HepG2 (cell line): ENCODE results near the gene RRP36. TPM values are rescaled to one million over a fixed set of nuclear protein-coding genes. Genes with fewer than 3 reads are reported as not detected.

Experiments used
- ATF7 ChIP-seq, 2 experiments: fragments of 450-650 bp in 1 of 2; sonication (generic) in 1 of 2; formaldehyde crosslinking in 1 of 2; IDR thresholded peaks; 2 replicates each; pipeline versions ENCODE4 v1.4.0 to v1.6.1; 2016 to 2020; ENCODE audit warnings: antibody characterized with exemption in 1 of 2, mild to moderate bottlenecking in 1 of 2, missing genetic modification reagents in 1 of 2
- ATF7-NPFF ChIP-seq: sonication (generic); formaldehyde crosslinking; IDR thresholded peaks from 2 replicates; pipeline ENCODE4 v1.8.1; 2023; ENCODE audit warnings: mild to moderate bottlenecking, low read depth, missing genetic modification reagents, moderate library complexity
- CCDC6 ChIP-seq: sonication (generic); formaldehyde crosslinking; IDR thresholded peaks from 2 replicates; pipeline ENCODE4 v1.8.1; 2022; ENCODE audit warnings: mild to moderate bottlenecking, missing genetic modification reagents, moderate library complexity
- ETV6 ChIP-seq: sonication (generic); formaldehyde crosslinking; conservative IDR thresholded peaks from 2 replicates; pipeline ENCODE4 v1.4.0; 2020; ENCODE audit warnings: missing genetic modification reagents
- HNF4G ChIP-seq, 2 experiments: sonication (generic) in 1 of 2; formaldehyde crosslinking in 1 of 2; IDR thresholded peaks; 2 replicates each; pipeline versions ENCODE4 v1.4.0 to v1.6.1; 2011 to 2020; ENCODE audit warnings: borderline replicate concordance in 2 of 2, low read depth in 2 of 2, mild to moderate bottlenecking in 2 of 2, low read length in 1 of 2, missing genetic modification reagents in 1 of 2, moderate library complexity in 1 of 2
- MAFK ChIP-seq, 2 experiments: IDR thresholded peaks in 1 of 2; conservative IDR thresholded peaks in 1 of 2; 2 replicates each; pipeline ENCODE4 v1.6.1; 2011; ENCODE audit warnings: improper control_type of control experiment in 2 of 2, low read length in 2 of 2
- MTF1 ChIP-seq: sonication (generic); formaldehyde crosslinking; IDR thresholded peaks from 2 replicates; pipeline ENCODE4 v1.5.0; 2020; ENCODE audit warnings: missing genetic modification reagents
- PHB2 ChIP-seq: fragments of 450-650 bp; IDR thresholded peaks from 2 replicates; pipeline ENCODE4 v1.6.1; 2018; ENCODE audit not compliant: partially characterized antibody
- TMF1 ChIP-seq: sonication (generic); formaldehyde crosslinking; IDR thresholded peaks from 2 replicates; pipeline ENCODE4 v1.8.1; 2022; ENCODE audit warnings: low read depth, missing genetic modification reagents
- ZBTB7B ChIP-seq: sonication (generic); formaldehyde crosslinking; IDR thresholded peaks from 2 replicates; pipeline ENCODE4 v1.4.0; 2020; ENCODE audit warnings: missing genetic modification reagents
- ZFP90 ChIP-seq: sonication (generic); formaldehyde crosslinking; IDR thresholded peaks from 2 replicates; pipeline ENCODE4 v1.8.0; 2022; ENCODE audit warnings: missing genetic modification reagents, mild to moderate bottlenecking, inconsistent platforms, borderline replicate concordance
- ZNF20 ChIP-seq: sonication (generic); formaldehyde crosslinking; IDR thresholded peaks from 2 replicates; pipeline ENCODE4 v1.4.0; 2020; ENCODE audit warnings: mild to moderate bottlenecking, moderate library complexity, missing genetic modification reagents
- ZNF30 ChIP-seq: sonication (generic); formaldehyde crosslinking; IDR thresholded peaks from 2 replicates; pipeline ENCODE4 v1.5.0; 2020; ENCODE audit warnings: mild to moderate bottlenecking, missing genetic modification reagents
- ZNF430 ChIP-seq: sonication (generic); formaldehyde crosslinking; IDR thresholded peaks from 2 replicates; pipeline ENCODE4 v1.9.0; 2021; ENCODE audit warnings: mild to moderate bottlenecking, missing genetic modification reagents
- ZNF549 ChIP-seq: sonication (generic); formaldehyde crosslinking; IDR thresholded peaks from 2 replicates; pipeline ENCODE4 v1.5.0; 2020; ENCODE audit warnings: missing genetic modification reagents
- ZNF569 ChIP-seq: sonication (generic); formaldehyde crosslinking; IDR thresholded peaks from 2 replicates; pipeline ENCODE4 v1.5.0; 2020; ENCODE audit warnings: mild to moderate bottlenecking, missing genetic modification reagents, moderate library complexity, borderline replicate concordance
- polyA plus RNA-seq, 8 experiments: library from polyadenylated mRNA; depleted of rRNA in 3 of 8; stranded (reverse) in 7 of 8; unstranded in 1 of 8; fragments of >200 nt; fragmentation: Illumina TruSeq in 4 of 8; extraction: Trizol in 4 of 8; gene quantifications; 2 replicates each; pipeline versions ENCODE4 v1.2.1 to v1.2.3, GENCODE V29; 2011 to 2016; ENCODE audit warnings: low read depth in 4 of 8, missing spikeins in 1 of 8, mixed read lengths in 1 of 8; ENCODE audit not compliant: insufficient read depth in 1 of 8
- total RNA-seq, 5 experiments: library from RNA; depleted of rRNA; stranded (reverse); fragments of >200 nt; fragmentation: Illumina TruSeq; extraction: Trizol; gene quantifications; 2 replicates each; pipeline ENCODE4 v1.2.3, GENCODE V29; 2016; ENCODE audit warnings: low read depth in 1 of 5
- TF ChIP-seq, protein P1 (sequence below): sonication (generic); formaldehyde crosslinking; IDR thresholded peaks from 2 replicates; pipeline ENCODE4 v1.4.0; 2020; ENCODE audit warnings: missing genetic modification reagents; ENCODE audit errors: not compliant biosample characterization
- TF ChIP-seq, protein P2 (sequence below): sonication (generic); formaldehyde crosslinking; IDR thresholded peaks from 2 replicates; pipeline ENCODE4 v1.4.0; 2020; ENCODE audit warnings: missing genetic modification reagents
- TF ChIP-seq, protein P3 (sequence below): sonication (generic); formaldehyde crosslinking; IDR thresholded peaks from 2 replicates; pipeline ENCODE4; 2020; ENCODE audit warnings: missing genetic modification reagents, mild to moderate bottlenecking, borderline replicate concordance

Gene RRP36
- total and polyA plus RNA-seq, 2 of the 13 experiments (the other 11 are each of a cell fraction or from before 2014, with no cell fraction given): 29.5 to 144 TPM

DNA sequence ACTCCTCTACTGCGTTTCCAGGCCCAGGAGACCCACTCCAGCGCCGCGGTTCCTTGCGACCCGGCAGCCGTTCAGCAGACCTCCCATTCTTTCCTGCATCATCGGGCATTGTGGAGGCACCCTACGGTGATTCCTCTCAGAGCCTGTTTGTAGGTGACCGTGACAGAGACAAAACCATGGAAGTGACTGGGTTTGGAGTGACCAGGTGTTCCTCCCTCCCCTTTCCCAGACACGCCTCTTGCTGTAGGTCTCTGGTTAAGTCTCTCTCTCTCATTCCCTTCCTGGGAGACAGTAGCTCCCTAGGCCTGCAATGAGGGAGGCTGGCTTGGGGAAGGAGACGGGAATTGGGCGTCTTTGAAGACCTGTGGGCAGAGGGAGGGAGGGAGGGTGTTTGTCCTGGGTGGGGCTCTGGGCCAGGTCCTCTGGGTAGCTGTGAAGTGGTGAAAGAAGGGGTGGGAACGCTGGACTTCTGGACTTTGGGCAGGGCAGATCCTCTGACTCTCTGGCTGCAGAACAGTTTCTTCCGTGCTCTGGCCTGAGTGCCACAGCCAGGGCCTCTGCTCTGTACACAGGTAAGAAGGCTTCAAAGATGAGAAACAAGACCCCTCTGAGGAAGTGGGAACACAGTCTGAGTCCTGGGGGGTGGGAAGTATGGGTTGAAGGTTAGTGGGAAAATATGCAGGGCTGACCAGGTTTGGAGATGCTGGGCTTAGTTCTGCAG lies 38.8 kb downstream of the RRP36 start (continued):
- TF ChIP-seq TMF1 (CRISPR knock-in tag): no peak
- TF ChIP-seq ZBTB7B (CRISPR knock-in tag): peak; percentile 85; the same call in 1 of the 2 replicates
- 0 out of 2 replicates have a peak, but pooled peaks have one; percentile 64 for TF ChIP-seq ZNF430
- no peak for TF ChIP-seq ZNF549
- no peak for TF ChIP-seq MAFK (conservative IDR thresholded peaks at IDR 0.05 in 1 of 2, IDR thresholded peaks at IDR 0.05 in 1 of 2; ENCODE audit: low read length in 2 of 2)
- no peak for TF ChIP-seq ETV6
- TF ChIP-seq MTF1 (CRISPR knock-in tag): no peak
- no peak for TF ChIP-seq ZNF569 (CRISPR knock-in tag)
- no peak for TF ChIP-seq ATF7 (IDR thresholded peaks at IDR 0.05)
- no peak for TF ChIP-seq ATF7 (CRISPR knock-in tag; IDR thresholded peaks at IDR 0.05)
- no peak for TF ChIP-seq ZNF30 (CRISPR knock-in tag)
- peak; percentile 47; the same call in 1 of the 2 replicates for TF ChIP-seq CCDC6
- TF ChIP-seq, protein P1, sequence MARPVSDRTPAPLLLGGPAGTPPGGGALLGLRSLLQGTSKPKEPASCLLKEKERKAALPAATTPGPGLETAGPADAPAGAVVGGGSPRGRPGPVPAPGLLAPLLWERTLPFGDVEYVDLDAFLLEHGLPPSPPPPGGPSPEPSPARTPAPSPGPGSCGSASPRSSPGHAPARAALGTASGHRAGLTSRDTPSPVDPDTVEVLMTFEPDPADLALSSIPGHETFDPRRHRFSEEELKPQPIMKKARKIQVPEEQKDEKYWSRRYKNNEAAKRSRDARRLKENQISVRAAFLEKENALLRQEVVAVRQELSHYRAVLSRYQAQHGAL (CRISPR knock-in tag): no peak
- TF ChIP-seq, protein P2, sequence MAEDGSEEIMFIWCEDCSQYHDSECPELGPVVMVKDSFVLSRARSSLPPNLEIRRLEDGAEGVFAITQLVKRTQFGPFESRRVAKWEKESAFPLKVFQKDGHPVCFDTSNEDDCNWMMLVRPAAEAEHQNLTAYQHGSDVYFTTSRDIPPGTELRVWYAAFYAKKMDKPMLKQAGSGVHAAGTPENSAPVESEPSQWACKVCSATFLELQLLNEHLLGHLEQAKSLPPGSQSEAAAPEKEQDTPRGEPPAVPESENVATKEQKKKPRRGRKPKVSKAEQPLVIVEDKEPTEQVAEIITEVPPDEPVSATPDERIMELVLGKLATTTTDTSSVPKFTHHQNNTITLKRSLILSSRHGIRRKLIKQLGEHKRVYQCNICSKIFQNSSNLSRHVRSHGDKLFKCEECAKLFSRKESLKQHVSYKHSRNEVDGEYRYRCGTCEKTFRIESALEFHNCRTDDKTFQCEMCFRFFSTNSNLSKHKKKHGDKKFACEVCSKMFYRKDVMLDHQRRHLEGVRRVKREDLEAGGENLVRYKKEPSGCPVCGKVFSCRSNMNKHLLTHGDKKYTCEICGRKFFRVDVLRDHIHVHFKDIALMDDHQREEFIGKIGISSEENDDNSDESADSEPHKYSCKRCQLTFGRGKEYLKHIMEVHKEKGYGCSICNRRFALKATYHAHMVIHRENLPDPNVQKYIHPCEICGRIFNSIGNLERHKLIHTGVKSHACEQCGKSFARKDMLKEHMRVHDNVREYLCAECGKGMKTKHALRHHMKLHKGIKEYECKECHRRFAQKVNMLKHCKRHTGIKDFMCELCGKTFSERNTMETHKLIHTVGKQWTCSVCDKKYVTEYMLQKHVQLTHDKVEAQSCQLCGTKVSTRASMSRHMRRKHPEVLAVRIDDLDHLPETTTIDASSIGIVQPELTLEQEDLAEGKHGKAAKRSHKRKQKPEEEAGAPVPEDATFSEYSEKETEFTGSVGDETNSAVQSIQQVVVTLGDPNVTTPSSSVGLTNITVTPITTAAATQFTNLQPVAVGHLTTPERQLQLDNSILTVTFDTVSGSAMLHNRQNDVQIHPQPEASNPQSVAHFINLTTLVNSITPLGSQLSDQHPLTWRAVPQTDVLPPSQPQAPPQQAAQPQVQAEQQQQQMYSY: no peak
- no peak for TF ChIP-seq PHB2
- no peak; the same call in 1 of the 2 replicates for TF ChIP-seq ZFP90 (CRISPR knock-in tag)
- TF ChIP-seq, protein P3, sequence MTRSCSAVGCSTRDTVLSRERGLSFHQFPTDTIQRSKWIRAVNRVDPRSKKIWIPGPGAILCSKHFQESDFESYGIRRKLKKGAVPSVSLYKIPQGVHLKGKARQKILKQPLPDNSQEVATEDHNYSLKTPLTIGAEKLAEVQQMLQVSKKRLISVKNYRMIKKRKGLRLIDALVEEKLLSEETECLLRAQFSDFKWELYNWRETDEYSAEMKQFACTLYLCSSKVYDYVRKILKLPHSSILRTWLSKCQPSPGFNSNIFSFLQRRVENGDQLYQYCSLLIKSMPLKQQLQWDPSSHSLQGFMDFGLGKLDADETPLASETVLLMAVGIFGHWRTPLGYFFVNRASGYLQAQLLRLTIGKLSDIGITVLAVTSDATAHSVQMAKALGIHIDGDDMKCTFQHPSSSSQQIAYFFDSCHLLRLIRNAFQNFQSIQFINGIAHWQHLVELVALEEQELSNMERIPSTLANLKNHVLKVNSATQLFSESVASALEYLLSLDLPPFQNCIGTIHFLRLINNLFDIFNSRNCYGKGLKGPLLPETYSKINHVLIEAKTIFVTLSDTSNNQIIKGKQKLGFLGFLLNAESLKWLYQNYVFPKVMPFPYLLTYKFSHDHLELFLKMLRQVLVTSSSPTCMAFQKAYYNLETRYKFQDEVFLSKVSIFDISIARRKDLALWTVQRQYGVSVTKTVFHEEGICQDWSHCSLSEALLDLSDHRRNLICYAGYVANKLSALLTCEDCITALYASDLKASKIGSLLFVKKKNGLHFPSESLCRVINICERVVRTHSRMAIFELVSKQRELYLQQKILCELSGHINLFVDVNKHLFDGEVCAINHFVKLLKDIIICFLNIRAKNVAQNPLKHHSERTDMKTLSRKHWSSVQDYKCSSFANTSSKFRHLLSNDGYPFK (CRISPR knock-in tag): no peak
- peak; percentile 95 for TF ChIP-seq HNF4G (IDR thresholded peaks at IDR 0.05; ENCODE audit: borderline replicate concordance, low read depth, low read length)
- peak; percentile 96 for TF ChIP-seq HNF4G (CRISPR knock-in tag; IDR thresholded peaks at IDR 0.05; ENCODE audit: borderline replicate concordance, low read depth)
- TF ChIP-seq ATF7-NPFF (CRISPR knock-in tag): 0 out of 2 replicates have a peak, but pooled peaks have one; percentile 66
- no peak for TF ChIP-seq ZNF20 (CRISPR knock-in tag)
